NCI-H2081 (cell line): ENCODE measurements around the gene SLX4IP.
"Not testable (repeated sequence)": the region's sequence is repeated elsewhere in the genome, so short reads cannot be mapped to it uniquely, and the experiment has no call there.

Experiments used
- DNase-seq, 2 experiments: peaks; one replicate each; lab custom pipeline; 2025; lab: John Stamatoyannopoulos, UW

The SLX4IP gene

DNA sequence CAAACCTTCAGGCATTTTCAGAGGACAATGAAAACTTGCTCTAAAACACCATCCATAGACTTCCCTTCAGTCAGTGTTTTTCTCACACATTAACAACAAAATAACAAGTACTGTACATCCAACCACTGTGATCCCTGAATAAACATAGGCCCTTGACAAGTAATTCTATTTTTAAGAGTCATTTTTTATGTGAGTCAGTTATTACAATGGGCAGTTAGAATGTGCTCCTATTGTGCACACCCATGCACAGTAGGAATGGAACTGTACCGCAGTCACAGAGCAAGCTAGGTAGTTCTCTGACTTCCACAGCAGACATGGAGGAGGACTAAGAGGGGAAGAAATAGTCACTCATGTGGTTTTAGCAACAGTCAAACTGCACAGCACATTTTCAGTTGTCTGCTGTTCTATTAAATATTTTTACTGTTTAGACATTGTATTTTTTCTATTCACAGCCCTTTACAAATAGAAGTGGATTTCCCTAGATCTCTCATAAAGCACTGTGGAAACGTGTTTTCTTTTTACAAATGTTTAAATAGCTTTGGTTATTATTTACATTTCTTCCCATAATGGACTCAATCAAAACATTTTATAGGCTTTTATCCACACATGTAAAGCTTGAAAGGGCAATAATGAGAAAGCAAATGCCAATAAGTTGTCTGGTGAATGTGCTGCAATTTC is 138.3 kb downstream of the SLX4IP start:
- DNase-seq = no peak

GRCh38 chr20:10573951-10574339 is 138.8 kb downstream of the SLX4IP start:
- DNase-seq = no peak

DNA sequence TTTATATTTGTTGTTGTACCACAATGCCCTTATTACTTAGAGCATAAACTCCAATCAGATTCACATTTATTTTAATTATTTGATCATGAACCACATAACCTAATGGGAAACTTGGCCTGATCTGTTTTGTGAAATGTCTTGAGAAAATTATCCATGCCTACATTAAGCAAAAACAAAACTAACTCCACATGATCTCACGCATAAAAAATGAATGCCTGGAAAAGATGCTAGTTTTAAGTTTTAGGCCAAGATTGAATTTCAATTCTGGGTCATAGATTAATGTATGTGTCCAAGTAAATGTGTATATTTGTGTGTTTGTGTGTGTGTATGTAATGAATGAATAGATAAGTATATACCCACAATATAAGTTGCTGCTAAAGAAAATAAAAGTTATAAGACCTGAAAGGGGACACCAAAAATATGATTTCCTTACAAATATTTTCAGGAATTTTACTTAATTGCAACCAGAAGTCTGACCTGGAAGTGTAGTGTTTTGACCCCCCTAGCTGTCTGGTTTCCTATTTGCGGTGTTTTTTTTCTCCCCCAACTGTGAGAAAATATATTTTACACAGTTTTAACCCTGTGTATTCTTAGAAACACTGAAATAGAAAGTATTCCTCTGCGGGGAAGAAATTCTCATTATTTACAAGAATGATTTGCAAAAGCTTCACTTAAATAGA is 141.4 kb downstream of the SLX4IP start:
- DNase-seq = no peak

GRCh38 chr20:10577648-10578047 is 142.5 kb downstream of the SLX4IP start:
- DNase-seq = no peak

DNA sequence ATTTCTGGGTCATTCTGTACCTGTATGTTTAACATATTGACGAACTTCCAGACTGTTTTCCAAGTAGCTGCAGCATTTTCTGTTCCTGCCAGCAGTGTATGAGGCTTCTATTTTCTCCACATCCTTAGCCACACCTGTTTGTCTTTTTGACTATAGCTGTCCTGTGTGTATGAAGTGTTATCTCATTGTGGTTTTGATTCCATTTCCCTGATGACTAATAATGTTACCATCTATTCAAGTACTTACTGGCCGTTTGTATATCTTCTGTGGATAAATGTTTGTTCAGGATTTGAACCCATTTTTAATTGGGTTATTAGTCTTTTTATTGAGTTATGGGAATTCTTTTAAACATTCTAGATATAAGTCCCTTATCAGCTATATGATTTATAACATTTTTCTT is 143.5 kb downstream of the SLX4IP start:
- no peak for DNase-seq

DNA sequence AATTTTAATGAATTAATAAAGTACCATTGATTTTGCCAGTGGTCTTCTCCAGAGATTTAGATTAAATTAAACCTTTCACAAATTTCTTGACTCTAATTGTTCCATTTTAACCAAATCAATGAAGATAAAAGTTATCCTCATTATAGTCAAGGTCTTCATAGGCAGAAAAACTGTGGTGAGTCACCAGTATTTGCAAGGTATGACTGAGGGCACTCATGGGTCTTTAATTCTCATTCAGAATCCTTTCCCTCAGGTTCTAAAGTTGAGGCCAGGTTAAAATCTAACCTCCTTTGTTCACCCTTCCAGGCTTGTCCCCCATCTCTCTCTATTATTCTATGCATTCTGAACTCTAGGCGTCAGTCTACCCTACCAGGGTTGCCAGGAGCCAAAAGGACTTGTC is 144.8 kb downstream of the SLX4IP start:
- DNase-seq = no peak

DNA sequence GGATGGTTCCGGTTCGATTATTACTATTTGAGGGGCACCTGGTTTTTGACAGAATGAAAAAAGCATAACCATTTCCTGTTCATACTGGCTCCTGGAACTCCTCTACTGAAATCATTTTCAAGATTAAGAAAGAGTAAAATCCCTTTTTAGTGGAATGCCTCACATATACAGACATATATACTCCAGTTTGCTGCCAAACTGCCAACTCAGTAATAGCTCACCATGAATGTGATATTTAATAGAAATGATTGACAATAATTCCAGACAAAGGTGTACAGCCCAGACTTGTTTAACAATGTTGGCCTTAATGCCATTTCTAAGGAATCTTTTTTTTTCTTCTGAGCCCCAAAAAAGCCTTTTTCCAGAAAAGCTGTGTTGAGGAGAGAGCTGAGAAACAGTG is 145.6 kb downstream of the SLX4IP start:
- DNase-seq = no peak

DNA sequence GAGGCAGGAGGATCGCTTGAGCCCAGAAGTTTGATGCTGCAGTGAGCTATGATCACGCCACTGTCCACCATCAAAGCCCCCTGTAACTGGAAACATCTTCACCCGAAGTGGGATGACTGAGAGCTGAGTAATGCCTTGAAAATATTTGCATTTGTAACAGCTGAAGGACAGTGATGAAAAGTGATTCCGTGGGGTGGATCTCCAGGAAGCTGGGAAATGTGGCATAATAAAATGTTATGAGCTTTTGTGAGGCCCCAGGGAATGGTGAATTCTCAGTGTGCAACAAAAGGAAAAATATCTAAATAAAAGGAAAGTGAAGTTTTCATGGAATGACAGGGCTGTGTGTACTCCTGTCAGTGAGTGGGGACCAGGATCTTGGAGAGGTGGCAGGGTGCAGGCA is 146.7 kb downstream of the SLX4IP start:
- DNase-seq = no peak

DNA sequence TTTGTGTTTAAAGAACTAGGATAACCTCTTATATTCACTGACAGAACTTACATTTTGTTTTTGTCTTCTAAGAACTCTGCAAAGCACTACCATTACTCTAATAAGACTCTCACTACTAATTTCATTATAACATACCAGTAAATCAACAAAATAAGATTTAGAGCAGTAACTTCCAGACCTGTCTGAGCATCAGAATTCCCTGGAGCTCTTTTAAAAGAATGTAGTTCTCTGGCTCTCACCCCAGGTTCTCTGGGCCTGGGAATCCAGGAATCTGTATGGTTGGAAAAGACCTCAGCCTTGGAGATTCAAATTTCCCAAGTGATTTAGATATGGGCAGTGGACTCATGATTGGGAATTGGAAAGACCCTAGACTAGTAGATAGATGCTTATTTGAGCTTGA is 149.3 kb downstream of the SLX4IP start:
- no peak for DNase-seq

GRCh38 chr20:10585308-10585707 is 150.2 kb downstream of the SLX4IP start:
- DNase-seq = no peak

- DNase-seq = no peak
Observed at GRCh38 chr20:10586296-10586695, 151.2 kb downstream of the SLX4IP start.

DNA sequence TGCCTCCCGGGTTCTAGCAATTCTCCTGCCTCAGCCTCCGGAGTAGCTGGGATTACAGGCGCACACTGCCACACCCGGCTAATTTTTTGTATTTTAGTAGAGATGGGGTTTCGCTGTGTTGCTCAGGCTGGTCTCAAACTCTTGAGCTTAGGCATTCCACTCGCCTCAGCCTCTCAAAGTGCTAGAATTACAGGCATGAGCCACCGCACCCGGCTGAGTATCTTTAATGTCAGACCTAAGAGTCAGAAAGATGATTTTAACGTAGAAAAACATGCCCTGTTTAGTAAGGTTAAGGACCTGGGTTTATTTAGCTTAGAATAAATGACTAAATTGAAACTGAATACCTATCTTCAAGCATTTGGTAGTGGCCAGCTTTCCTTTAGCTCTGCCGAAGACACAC is 155.3 kb downstream of the SLX4IP start:
- not testable (repeated sequence) for DNase-seq

- no peak for DNase-seq
Observed at GRCh38 chr20:10590950-10591671, 156.0 kb downstream of the SLX4IP start.

DNA sequence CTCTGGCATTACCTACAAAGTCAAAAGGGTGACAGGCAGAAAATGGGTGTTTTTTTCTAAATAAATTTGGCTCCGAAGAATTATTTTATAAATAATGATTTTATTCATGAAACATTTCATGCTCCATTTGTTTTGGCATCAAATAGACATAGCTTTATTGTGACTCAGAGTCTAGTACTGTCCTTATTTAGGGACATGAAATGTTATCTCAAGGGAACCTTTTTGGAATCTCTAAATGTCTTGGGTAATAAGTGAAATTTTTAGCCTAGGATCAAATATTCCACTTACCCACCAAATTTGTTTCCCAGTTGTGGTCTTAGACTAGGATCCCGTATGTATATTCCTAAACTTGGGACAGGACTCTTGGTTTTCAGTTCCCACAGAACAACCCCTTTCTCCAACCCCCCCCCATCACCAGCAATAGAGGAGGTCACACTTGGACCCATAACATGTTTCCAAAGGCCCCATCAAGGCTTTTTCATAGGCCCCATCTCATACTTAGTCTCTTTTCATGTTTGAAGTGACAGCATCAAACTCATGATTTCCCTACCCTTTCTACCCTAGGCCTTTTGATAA is 156.9 kb downstream of the SLX4IP start:
- no peak for DNase-seq

DNA sequence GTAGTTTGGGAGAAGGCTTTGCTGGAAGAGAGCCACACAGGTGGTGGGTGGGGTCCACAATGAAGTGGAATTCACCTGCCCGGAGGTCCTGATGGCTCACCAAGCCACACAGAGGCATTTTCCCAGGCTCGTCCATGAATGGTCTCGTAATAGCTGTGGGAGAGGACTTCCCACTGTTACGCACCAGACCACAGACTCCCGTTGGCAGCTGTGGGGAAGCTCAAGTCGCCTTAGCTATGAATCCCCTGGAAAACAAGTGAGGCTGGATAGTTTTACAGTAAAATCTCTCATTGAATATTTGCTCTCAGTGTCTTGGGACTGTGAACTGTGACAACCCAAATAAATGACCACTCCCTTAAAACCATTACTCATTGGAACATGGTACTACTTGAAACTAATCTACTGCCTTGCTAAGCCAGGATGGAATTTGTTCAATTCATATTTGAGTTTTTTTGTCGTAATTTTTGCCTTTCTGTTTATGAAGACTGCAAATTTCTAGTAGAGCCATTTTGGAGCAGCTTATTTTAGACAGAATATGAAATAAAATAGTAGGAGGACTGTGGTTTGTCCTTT is 159.3 kb downstream of the SLX4IP start:
- no peak for DNase-seq

GRCh38 chr20:10595266-10595665 is 160.2 kb downstream of the SLX4IP start:
- DNase-seq = no peak

GRCh38 chr20:10595985-10596384 is 160.9 kb downstream of the SLX4IP start:
- DNase-seq = no peak

DNA sequence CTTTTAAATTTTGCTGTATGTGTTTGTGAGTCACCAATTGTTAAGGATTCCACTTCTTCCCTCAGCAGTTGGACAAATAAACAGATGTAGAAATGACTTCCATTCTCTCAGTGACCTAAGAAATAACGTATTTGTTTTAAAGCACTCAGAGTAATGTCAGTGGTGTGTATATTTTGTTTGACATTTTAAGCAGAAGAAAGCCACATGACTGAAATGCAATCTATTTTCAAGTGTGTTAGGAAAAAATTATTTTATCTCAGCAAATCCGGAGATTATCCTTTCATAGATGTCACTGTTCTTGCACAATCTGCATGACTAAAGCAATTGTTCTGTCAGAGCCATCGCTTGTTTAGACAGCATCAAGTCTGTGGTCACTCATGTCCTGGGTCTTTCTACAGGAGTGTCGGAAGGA is 161.6 kb downstream of the SLX4IP start:
- DNase-seq = no peak

- no peak for DNase-seq
Observed at GRCh38 chr20:10597637-10598036, 162.5 kb downstream of the SLX4IP start.

- no peak for DNase-seq
Observed at GRCh38 chr20:10602221-10602871, 167.2 kb downstream of the SLX4IP start.

DNA sequence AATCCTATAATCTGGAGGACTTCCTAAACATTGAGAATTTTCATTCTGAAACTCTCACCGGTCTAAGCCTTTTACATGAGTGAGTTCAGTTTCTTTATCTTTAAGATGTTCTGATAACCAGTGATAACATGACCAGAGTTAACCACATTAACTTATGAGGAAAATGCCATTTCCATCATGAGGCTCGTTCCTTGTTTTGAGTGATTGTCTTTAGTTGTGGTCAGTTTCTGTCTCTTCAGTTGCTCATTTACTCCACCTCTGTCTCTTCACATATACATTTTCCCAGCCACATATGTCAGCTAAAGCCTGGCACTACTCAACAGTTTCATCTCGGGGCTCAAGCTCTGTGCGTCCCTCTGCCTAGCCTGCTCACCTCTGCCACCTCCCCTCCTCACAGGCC is 168.3 kb downstream of the SLX4IP start:
- no peak for DNase-seq
